Fibroblast of pulmonary artery (primary cell): Measurements from ENCODE around the gene ULBP1.
"Not testable (repeated sequence)": the region's sequence is repeated elsewhere in the genome, so short reads cannot be mapped to it uniquely, and the experiment has no call there.

ENCODE experiments used
- DNase-seq: peaks from one replicate; pipeline ENCODE4 v3.0.0-alpha.2; 2010; ENCODE audit warnings: low read depth
- H3K4me3 ChIP-seq: replicated peaks from 2 replicates; pipeline ENCODE4 v1.5.1; 2011; ENCODE audit warnings: low read depth, mild to moderate bottlenecking, control low read depth, low read length, moderate library complexity
- TF ChIP-seq, protein P1 (sequence below): IDR thresholded peaks from 2 replicates; pipeline ENCODE4 v1.5.1; 2011; ENCODE audit warnings: mild to moderate bottlenecking, control low read depth, low read length, inconsistent platforms; ENCODE audit errors: missing control alignments

The ULBP1 gene

DNA sequence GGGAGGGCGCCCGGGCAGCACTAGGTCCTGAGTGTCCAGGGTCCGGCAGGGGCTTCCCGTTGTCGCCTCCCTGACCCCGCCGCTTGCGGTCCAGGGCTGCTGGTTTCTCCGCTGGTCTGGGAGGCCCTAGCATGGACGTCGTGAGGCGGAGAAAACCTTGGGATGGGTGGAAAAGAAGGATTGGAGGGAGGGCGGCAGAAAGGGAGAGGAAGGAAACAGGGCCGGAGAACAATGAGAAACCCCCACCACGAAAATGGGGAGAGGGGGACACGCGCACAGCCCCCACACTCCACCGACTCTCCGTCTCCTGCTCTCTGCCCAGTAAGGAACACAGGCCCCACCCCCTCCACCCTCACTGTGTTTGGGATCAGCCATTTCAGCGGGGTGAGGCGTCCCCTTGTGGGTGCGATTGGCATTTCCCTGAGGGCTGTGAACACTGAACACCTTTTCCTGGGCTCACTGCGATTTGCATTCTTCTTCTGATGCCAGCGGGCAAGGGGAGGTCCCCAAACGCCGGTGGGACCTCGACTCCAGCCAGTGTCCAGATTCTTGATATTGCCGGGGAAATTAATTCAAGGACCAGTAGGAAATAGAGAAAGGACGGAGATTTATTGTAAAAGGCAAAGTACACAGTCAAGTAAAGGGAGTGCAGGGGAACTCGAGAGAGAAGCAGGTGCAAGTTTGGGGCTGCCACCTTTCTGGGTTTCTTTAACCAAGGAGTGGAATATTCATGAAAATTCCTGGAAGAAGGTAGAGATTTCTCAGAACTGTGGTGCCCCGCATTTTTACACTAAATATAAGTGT is 37.6 kb upstream of the ULBP1 start:
- H3K4me3 ChIP-seq, result peak overlapping the region; percentile 54
- DNase-seq, result peak; percentile 79
- TF ChIP-seq, protein P1, sequence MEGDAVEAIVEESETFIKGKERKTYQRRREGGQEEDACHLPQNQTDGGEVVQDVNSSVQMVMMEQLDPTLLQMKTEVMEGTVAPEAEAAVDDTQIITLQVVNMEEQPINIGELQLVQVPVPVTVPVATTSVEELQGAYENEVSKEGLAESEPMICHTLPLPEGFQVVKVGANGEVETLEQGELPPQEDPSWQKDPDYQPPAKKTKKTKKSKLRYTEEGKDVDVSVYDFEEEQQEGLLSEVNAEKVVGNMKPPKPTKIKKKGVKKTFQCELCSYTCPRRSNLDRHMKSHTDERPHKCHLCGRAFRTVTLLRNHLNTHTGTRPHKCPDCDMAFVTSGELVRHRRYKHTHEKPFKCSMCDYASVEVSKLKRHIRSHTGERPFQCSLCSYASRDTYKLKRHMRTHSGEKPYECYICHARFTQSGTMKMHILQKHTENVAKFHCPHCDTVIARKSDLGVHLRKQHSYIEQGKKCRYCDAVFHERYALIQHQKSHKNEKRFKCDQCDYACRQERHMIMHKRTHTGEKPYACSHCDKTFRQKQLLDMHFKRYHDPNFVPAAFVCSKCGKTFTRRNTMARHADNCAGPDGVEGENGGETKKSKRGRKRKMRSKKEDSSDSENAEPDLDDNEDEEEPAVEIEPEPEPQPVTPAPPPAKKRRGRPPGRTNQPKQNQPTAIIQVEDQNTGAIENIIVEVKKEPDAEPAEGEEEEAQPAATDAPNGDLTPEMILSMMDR, result peak; percentile 91

DNA sequence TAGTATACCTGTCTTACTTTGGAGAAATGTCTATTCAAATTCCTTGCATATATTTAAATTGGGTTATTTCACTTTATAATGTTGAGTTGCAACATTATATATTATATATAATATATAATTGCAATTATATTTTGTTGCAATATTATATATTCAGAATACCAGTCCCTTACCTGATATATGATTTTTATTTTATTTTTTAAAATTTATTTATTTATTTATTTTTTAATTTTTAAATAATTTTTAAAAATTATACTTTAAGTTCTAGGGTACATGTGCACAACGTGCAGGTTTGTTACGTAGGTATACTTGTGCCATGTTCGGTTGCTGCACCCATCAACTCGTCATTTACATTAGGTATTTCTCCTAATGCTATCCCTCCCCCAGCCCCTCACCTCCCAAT is 36.7 kb upstream of the ULBP1 start:
- DNase-seq, H3K4me3 ChIP-seq: not testable (repeated sequence)

DNA sequence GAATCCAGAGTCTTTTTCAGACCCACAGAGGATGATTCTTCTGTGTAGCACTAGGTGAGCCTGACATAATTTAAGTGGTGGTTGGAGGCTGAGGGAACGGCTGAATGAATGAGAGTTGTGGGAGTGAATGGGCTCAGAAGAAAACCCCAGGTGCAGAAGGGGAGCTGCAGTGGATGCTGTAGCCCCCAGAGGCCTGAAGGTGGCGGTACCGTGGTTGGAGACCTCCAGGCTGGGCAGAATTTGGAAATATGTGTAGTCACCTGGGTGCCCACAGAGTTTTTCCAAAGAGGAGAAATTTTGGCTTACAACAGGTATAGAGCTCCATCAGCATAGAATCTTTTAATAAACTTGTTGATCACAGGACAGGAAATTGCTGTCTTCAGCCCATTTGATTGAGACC is 34.3 kb upstream of the ULBP1 start:
- DNase-seq, result no peak
- no peak overlapping the region for H3K4me3 ChIP-seq
- TF ChIP-seq, protein P1, result peak; percentile 54

DNA sequence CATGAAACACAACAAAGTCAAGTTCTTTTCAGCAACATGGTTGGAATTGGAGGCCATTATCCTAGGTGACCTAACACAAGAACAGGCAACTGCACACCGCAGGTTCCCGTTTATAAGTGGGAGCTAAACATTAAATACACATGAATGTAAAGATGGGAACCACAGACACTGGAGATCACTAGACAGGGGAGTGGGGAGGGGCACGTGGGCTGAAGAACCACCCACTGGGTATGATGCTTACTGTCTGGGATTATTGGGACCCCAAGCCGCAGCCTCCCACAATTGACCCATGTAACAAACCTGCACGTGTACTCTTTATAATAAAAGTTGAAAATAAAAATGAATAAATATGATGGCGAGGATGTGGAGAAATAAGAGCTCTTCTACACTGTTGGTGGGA is 32.2 kb upstream of the ULBP1 start:
- H3K4me3 ChIP-seq, result no peak overlapping the region
- TF ChIP-seq, protein P1, result no peak
- no peak for DNase-seq

DNA sequence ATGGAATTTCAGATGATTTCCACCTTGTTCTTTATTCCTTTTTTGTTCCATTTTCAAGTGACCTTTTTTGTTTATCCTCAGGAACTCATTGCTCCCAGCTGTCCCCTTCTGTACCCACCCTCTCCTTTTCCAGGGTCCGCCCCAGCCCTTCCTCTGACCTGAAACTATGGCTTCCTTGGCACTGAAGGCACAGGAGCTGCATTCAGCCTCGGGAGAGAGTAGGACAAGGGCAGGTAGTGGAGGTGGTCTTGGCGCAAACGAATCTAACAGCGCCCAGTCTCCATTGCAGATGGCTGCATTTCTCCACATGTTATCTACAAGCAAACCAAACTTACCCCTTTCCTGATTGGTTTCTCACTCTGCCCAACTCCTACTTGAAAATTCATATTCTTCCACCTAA is 30.7 kb upstream of the ULBP1 start:
- no peak for DNase-seq
- H3K4me3 ChIP-seq, result no peak overlapping the region
- TF ChIP-seq, protein P1, result no peak

DNA sequence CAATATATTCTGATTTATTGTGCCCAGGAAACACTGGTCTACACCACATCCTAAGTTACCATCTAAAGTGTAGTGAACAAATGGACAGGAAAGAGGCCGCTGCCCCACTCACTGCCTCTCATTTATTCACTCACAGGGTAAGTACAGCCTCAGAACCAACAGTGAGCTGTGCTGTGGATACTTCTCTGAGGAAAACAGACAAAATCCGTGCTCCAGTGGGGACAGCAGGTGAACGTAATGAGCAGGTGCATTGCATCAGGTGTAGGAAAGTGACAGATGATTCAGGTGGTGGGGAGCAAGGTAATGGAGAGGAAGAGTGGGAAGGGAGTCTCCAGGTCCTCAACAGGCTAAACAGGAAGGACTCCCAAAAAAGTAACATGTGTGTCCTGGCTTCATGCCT is 30.3 kb upstream of the ULBP1 start:
- no peak overlapping the region for H3K4me3 ChIP-seq
- no peak for DNase-seq
- TF ChIP-seq, protein P1, result no peak

DNA sequence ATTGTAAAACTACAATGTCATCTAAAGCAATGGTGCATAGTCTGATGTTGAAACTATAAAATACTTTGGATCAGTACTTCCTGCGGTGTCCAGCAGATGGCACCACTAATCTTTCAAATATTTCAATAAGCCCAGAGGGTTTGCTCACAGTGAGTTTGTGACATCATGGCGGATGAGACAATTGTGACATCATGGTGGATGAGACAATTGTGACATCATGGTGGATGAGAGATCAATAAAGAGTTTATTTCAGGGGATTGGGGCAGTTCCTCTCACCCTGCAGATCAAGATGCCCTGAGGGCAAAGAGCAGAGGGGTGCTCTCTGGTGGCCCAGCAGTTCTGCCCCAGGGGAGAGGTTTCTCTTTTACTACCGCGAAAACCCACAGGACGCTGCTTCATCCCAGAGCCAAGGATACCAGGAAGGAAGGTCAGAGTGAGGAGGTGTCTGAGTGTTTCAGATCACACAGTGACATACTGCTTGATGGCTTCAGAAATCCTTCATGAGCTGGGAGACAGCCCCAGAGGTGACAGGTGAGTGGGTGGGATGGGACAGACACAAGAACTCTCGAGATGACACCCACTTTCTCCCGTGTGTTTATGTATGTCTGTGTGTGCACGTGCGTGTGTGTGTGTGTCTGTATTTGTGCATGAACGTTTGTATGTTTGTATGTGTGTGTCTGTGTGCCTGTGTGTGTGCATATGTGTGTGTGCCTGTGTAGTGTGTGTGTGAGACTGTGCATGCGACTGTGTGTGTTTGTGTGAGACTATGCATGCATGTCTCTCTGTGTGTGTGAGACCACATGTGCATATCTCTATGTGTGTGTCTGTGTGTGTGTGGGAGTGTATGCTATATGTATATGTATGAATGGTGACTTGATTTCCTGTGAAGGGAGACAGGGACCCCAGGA is 29.2 kb upstream of the ULBP1 start:
- H3K4me3 ChIP-seq, result no peak overlapping the region
- peak; percentile 84 for DNase-seq
- TF ChIP-seq, protein P1, result peak; percentile 67
